ENCODE measurements around the gene LRRC74A. TPM values are rescaled to one million over a fixed set of nuclear protein-coding genes. Genes with fewer than 3 reads are reported as not detected.

The LRRC74A gene
- total and polyA plus RNA-seq, 9 of the 15 experiments (the other 6 are each of a cell fraction or from before 2014, with no cell fraction given) = not detected

GRCh38 chr14:76877871-76878270, 51.7 kb downstream of the LRRC74A start:
- ATAC-seq = no peak
- H3K9me3 ChIP-seq (replicated peaks; ENCODE audit: control insufficient read depth, insufficient read depth, low read depth, low read length) = no peaks in the 10 kb centered on the region
- H3K4me2 ChIP-seq (ENCODE audit: insufficient read depth, low read length) = no peak overlapping the region
- ChIA-PET POLR2A (interaction anchor here (1.4 kb wide), 1 partner anchor 49 kb away, joined by 4 read pairs; no protein-coding TSS in a partner anchor), CTCF (ENCODE audit: low intra/inter-chr PET ratio) (interaction anchor here (0.5 to 4.7 kb wide), 3 partner anchors 192 to 217 kb away, joined by 3 to 57 read pairs (median 33); no protein-coding TSS in a partner anchor)
- intact Hi-C loops (cut with micrococcal nuclease) = loop anchor here (5.0 kb wide), 2 partner anchors 34 to 274 kb away; no protein-coding TSS in a partner anchor
- H3K27me3 ChIP-seq (ENCODE audit: control insufficient read depth in 2 of 2, insufficient read depth in 2 of 2, low read length in 2 of 2) = peaks cover 0 to 41% of the 10 kb centered on the region in 2 experiments; a peak in 2 of 5 replicates
- H3K4me3 ChIP-seq = no peak overlapping the region
- no peaks in the 10 kb centered on the region for H4K20me1 ChIP-seq (replicated peaks; ENCODE audit: control insufficient read depth, insufficient read depth, low read length)
- 45% methylated on average over 4 of the region's 5 CpGs for WGBS (ENCODE audit: insufficient coverage, low coverage, missing lambda C conversion rate)
- no peak overlapping the region for H2AFZ ChIP-seq (ENCODE audit: low read depth, low read length)
- no peak for FAIRE-seq
- H3K79me2 ChIP-seq (ENCODE audit: control insufficient read depth, insufficient read depth, low read length) = no peaks in the 10 kb centered on the region
- BruUV-seq (replicated peaks) = no TSS peak
- H3K4me1 ChIP-seq (replicated peaks in 1 of 2; ENCODE audit: control insufficient read depth in 2 of 2, insufficient read depth in 2 of 2, low read length in 2 of 2) = no peaks in the 10 kb centered on the region
- H3K36me3 ChIP-seq (ENCODE audit: control insufficient read depth, insufficient read depth, low read length) = no peaks in the 10 kb centered on the region
- H3K9ac ChIP-seq (ENCODE audit: insufficient read depth in 1 of 2, low read depth in 2 of 2, low read length in 2 of 2) = no peak overlapping the region
- H3K9me1 ChIP-seq (ENCODE audit: control insufficient read depth, insufficient read depth, low read length) = no peaks in the 10 kb centered on the region
- DNase-seq (ENCODE audit: extremely low read depth in 1 of 4, low spot score in 3 of 4) = no peak
- TF ChIP-seq NFE2L1 (tag; IDR thresholded peaks at IDR 0.05; ENCODE audit: borderline replicate concordance, low read depth) (no peak), TGIF2 (CRISPR knock-in tag; IDR thresholded peaks at IDR 0.05) (no peak), MTF1 (CRISPR knock-in tag; IDR thresholded peaks at IDR 0.05; ENCODE audit: borderline replicate concordance) (no peak), CBX5 (IDR thresholded peaks at IDR 0.05; ENCODE audit: borderline replicate concordance, low read depth) (no peak)
- no peak overlapping the region for H3K27ac ChIP-seq (ENCODE audit: extremely low read depth, low read depth, low read length)
- in situ Hi-C loops (cut with MboI) = no loop called here

GRCh38 chr14:76880449-76880848, 54.2 kb downstream of the LRRC74A start:
- H3K27me3 ChIP-seq (ENCODE audit: control insufficient read depth in 2 of 2, insufficient read depth in 2 of 2, low read length in 2 of 2) = peaks cover 0 to 40% of the 10 kb centered on the region in 2 experiments; a peak in 3 of 5 replicates
- no peaks in the 10 kb centered on the region for H3K36me3 ChIP-seq (ENCODE audit: control insufficient read depth, insufficient read depth, low read length)
- ChIA-PET POLR2A (interaction anchor here (0.6 to 1.2 kb wide), 3 partner anchors 13 to 285 kb away, joined by 3 read pairs; no protein-coding TSS in a partner anchor), CTCF (ENCODE audit: low intra/inter-chr PET ratio) (interaction anchor here (0.5 kb wide), 1 partner anchor 974 kb away, joined by 3 read pairs; no protein-coding TSS in a partner anchor)
- FAIRE-seq = no peak
- in situ Hi-C loops (cut with MboI) (loop anchor here (5.0 kb wide), 1 partner anchor 182 kb away; no protein-coding TSS in a partner anchor), intact Hi-C loops (cut with micrococcal nuclease) (no loop called here)
- no peaks in the 10 kb centered on the region for H3K79me2 ChIP-seq (ENCODE audit: control insufficient read depth, insufficient read depth, low read length)
- no peak overlapping the region for H3K4me3 ChIP-seq
- BruUV-seq (replicated peaks) = no TSS peak
- H3K4me2 ChIP-seq (ENCODE audit: insufficient read depth, low read length) = no peak overlapping the region
- no peak overlapping the region for H3K9ac ChIP-seq (ENCODE audit: insufficient read depth in 1 of 2, low read depth in 2 of 2, low read length in 2 of 2)
- peak in 1 of 4 experiments; percentile 22 for DNase-seq (ENCODE audit: extremely low read depth in 1 of 4, low spot score in 3 of 4)
- H3K27ac ChIP-seq (ENCODE audit: extremely low read depth, low read depth, low read length) = no peak overlapping the region
- no peaks in the 10 kb centered on the region for H4K20me1 ChIP-seq (replicated peaks; ENCODE audit: control insufficient read depth, insufficient read depth, low read length)
- no peaks in the 10 kb centered on the region for H3K9me1 ChIP-seq (ENCODE audit: control insufficient read depth, insufficient read depth, low read length)
- no peak overlapping the region for H2AFZ ChIP-seq (ENCODE audit: low read depth, low read length)
- 5% methylated on average over 4 of the region's 4 CpGs for WGBS (ENCODE audit: insufficient coverage, low coverage, missing lambda C conversion rate)
- H3K4me1 ChIP-seq (replicated peaks in 1 of 2; ENCODE audit: control insufficient read depth in 2 of 2, insufficient read depth in 2 of 2, low read length in 2 of 2) = peaks cover 0 to 8% of the 10 kb centered on the region in 2 experiments; a peak in 1 of 5 replicates
- no peaks in the 10 kb centered on the region for H3K9me3 ChIP-seq (replicated peaks; ENCODE audit: control insufficient read depth, insufficient read depth, low read depth, low read length)
- ATAC-seq = peak; percentile 66
- 0 out of 2 replicates have a peak, but pooled peaks have one; percentile 28 for TF ChIP-seq TAL1 (IDR thresholded peaks at IDR 0.05)
- TF ChIP-seq SPI1 (IDR thresholded peaks at IDR 0.05; ENCODE audit: borderline replicate concordance, low read depth, low read length) = no peak
- peak; percentile 76 for TF ChIP-seq RAD51 (IDR thresholded peaks at IDR 0.05; ENCODE audit: borderline replicate concordance, low read depth)
- TF ChIP-seq NR1H2 (CRISPR knock-in tag; IDR thresholded peaks at IDR 0.05) = no peak
- no peak for TF ChIP-seq TRIM24 (IDR thresholded peaks at IDR 0.05)
- TF ChIP-seq RBM25 (IDR thresholded peaks at IDR 0.05; ENCODE audit: low read depth, low read length, severe bottlenecking) = peak; percentile 28
- no peak for TF ChIP-seq CREBBP (IDR thresholded peaks at IDR 0.05; ENCODE audit: low read depth, low read length)
- peak; percentile 24; the same call in 1 of the 2 replicates for TF ChIP-seq TCF3 (CRISPR knock-in tag; IDR thresholded peaks at IDR 0.05)
- TF ChIP-seq NFYB (IDR thresholded peaks at IDR 0.05; ENCODE audit: extremely low read depth, insufficient read length) = peak; percentile 90
- peak; percentile 53; the same call in 1 of the 2 replicates for TF ChIP-seq HCFC1 (IDR thresholded peaks at IDR 0.05; ENCODE audit: low read depth, low read length)
- TF ChIP-seq USF1 (CRISPR knock-in tag; IDR thresholded peaks at IDR 0.05) = peak; percentile 90
- TF ChIP-seq FOS (IDR thresholded peaks at IDR 0.05; ENCODE audit: extremely low read depth, insufficient read length) = peak; percentile 50

Measured in K562 (cell line).